ENCODE results near the gene EYA2.

The EYA2 gene

GRCh38 chr20:46977204-46977603, 82.6 kb downstream of the EYA2 start:
- DNase-seq (ENCODE audit: low read depth in 4 of 4, low spot score in 1 of 4): no peak

- DNase-seq (ENCODE audit: low read depth in 4 of 4, low spot score in 1 of 4): no peak
Measured at GRCh38 chr20:46977909-46978588, 83.4 kb downstream of the EYA2 start.

GRCh38 chr20:46978951-46979491, 84.4 kb downstream of the EYA2 start:
- no peak for DNase-seq (ENCODE audit: low read depth in 4 of 4, low spot score in 1 of 4)

- no peak for DNase-seq (ENCODE audit: low read depth in 4 of 4, low spot score in 1 of 4)
Measured at GRCh38 chr20:46979603-46980241, 85.1 kb downstream of the EYA2 start.

- DNase-seq (ENCODE audit: low read depth in 4 of 4, low spot score in 1 of 4): no peak
Measured at GRCh38 chr20:46981184-46981583, 86.5 kb downstream of the EYA2 start.

GRCh38 chr20:46983466-46983865, 88.8 kb downstream of the EYA2 start:
- no peak for DNase-seq (ENCODE audit: low read depth in 4 of 4, low spot score in 1 of 4)

GRCh38 chr20:46984405-46984804, 89.8 kb downstream of the EYA2 start:
- DNase-seq (ENCODE audit: low read depth in 4 of 4, low spot score in 1 of 4): no peak

GRCh38 chr20:46985250-46985649, 90.6 kb downstream of the EYA2 start:
- DNase-seq (ENCODE audit: low read depth in 4 of 4, low spot score in 1 of 4): no peak

- DNase-seq (ENCODE audit: low read depth in 4 of 4, low spot score in 1 of 4): no peak
Measured at GRCh38 chr20:46985671-46986070, 91.0 kb downstream of the EYA2 start.

- DNase-seq (ENCODE audit: low read depth in 4 of 4, low spot score in 1 of 4): no peak
Measured at GRCh38 chr20:46987001-46987400, 92.4 kb downstream of the EYA2 start.

GRCh38 chr20:46990017-46990595, 95.5 kb downstream of the EYA2 start:
- DNase-seq (ENCODE audit: low read depth in 4 of 4, low spot score in 1 of 4): peak in 1 of 4 experiments; percentile 12

- no peak for DNase-seq (ENCODE audit: low read depth in 4 of 4, low spot score in 1 of 4)
Measured at GRCh38 chr20:46990596-46991104, 96.0 kb downstream of the EYA2 start.

- no peak for DNase-seq (ENCODE audit: low read depth in 4 of 4, low spot score in 1 of 4)
Measured at GRCh38 chr20:46991168-46991567, 96.5 kb downstream of the EYA2 start.

GRCh38 chr20:46991880-46992639, 97.4 kb downstream of the EYA2 start:
- DNase-seq (ENCODE audit: low read depth in 4 of 4, low spot score in 1 of 4): no peak

GRCh38 chr20:46992640-46993035, 98.0 kb downstream of the EYA2 start:
- DNase-seq (ENCODE audit: low read depth in 4 of 4, low spot score in 1 of 4): no peak

GRCh38 chr20:46993465-46994095, 98.9 kb downstream of the EYA2 start:
- no peak for DNase-seq (ENCODE audit: low read depth in 4 of 4, low spot score in 1 of 4)

GRCh38 chr20:46994341-46994740, 99.7 kb downstream of the EYA2 start:
- DNase-seq (ENCODE audit: low read depth in 4 of 4, low spot score in 1 of 4): peak in 3 of 4 experiments; percentile 7 to 57 (median 29)

GRCh38 chr20:46995561-46996142, 101.0 kb downstream of the EYA2 start:
- no peak for DNase-seq (ENCODE audit: low read depth in 4 of 4, low spot score in 1 of 4)

GRCh38 chr20:46997187-46997586, 102.5 kb downstream of the EYA2 start:
- no peak for DNase-seq (ENCODE audit: low read depth in 4 of 4, low spot score in 1 of 4)

GRCh38 chr20:46998477-46999240, 104.0 kb downstream of the EYA2 start:
- no peak for DNase-seq (ENCODE audit: low read depth in 4 of 4, low spot score in 1 of 4)

All from stimulated activated CD4-positive, alpha-beta T cell treated with anti-CD3 and anti-CD28 coated beads, Interleukin-1b, Interleukin-23, amount 100 ng/mL, for 24 hours (primary cell).